ENCODE measurements around the gene HLCS. TPM values are rescaled to one million over a fixed set of nuclear protein-coding genes. Genes with fewer than 3 reads are reported as not detected.

HLCS gene
- total RNA-seq, 1 donor, result 59.7 TPM

DNA sequence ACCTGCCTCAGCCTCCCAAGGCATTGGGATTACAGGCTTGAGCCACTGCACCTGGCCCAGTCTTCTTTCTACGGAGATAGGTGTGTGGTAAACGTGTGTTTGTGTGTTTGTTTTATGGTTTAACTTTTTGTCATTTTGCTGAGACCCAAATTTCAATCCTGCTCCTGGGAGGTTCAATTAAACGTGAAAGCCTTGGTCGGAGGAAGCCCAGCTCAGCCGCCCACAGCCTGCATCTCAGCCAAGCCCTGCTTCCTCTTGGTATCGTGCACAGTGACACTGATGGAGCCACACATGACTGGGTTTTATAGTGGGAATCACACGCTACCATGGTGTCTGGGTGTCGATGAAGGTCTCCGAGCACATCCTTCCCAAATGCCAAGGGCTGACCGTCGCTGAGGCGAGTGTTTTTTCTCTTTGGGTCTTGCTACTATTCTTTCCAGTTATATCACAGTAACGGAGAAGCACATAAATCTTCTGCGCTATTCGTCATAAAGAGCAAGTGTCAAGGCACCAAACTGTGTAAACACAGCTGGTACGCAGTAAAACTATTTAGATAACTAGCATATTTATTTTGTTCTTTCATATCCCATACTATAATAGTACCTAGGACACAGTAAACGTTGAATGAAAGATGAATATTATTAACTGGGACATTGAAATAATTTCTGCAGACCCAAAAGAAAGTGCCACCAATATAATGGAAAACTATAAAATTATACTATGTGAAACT lies 39.3 kb downstream of the HLCS start:
- TF ChIP-seq, protein P1, sequence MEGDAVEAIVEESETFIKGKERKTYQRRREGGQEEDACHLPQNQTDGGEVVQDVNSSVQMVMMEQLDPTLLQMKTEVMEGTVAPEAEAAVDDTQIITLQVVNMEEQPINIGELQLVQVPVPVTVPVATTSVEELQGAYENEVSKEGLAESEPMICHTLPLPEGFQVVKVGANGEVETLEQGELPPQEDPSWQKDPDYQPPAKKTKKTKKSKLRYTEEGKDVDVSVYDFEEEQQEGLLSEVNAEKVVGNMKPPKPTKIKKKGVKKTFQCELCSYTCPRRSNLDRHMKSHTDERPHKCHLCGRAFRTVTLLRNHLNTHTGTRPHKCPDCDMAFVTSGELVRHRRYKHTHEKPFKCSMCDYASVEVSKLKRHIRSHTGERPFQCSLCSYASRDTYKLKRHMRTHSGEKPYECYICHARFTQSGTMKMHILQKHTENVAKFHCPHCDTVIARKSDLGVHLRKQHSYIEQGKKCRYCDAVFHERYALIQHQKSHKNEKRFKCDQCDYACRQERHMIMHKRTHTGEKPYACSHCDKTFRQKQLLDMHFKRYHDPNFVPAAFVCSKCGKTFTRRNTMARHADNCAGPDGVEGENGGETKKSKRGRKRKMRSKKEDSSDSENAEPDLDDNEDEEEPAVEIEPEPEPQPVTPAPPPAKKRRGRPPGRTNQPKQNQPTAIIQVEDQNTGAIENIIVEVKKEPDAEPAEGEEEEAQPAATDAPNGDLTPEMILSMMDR (IDR thresholded peaks at IDR 0.05; ENCODE audit: extremely low read depth, low read depth, low read length), result no peak
- Histone ChIP-seq H3K9me3 (ENCODE audit: low read depth, low read length) (no peaks in the 10 kb centered on the region), H3K4me2 (ENCODE audit: insufficient read depth, low read length) (no peak overlapping the region), H3K4me1 (ENCODE audit: insufficient read depth, low read length) (peaks cover 14% of the 10 kb centered on the region), H2AFZ (ENCODE audit: low read length) (no peak overlapping the region), H3K4me3 (ENCODE audit: insufficient read depth, low read length) (no peak overlapping the region), H4K20me1 (ENCODE audit: insufficient read depth, low read length) (no peaks in the 10 kb centered on the region), H3K27ac (ENCODE audit: low read depth, low read length) (peak overlapping the region; percentile 32), H3K36me3 (ENCODE audit: insufficient read depth, low read length) (peaks cover 13% of the 10 kb centered on the region), H3K79me2 (ENCODE audit: insufficient read depth, low read length) (peaks cover 10% of the 10 kb centered on the region), H3K27me3 (ENCODE audit: insufficient read depth, low read length) (no peaks in the 10 kb centered on the region)
- no peak for DNase-seq (ENCODE audit: insufficient read length, low spot score, missing footprints)

DNA sequence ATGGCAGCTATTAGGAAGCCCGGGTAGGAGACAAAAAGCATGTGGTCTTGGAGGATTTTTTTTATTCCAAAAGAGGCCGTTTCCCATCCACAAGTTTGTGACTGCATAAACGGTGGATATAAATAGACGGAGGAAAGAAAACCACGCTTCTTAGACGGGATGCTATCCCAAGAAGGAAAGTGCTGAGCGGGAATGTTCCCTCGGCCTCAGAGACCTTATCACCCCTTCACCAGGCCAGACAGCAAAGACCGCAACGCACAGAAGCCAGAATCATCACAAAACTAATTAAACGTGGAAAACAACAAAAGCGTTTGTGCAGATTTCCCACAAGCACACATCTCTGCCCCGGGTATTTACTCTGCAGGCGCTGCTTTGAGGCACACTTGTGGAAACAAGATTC lies 43.2 kb downstream of the HLCS start:
- peaks cover 11% of the 10 kb centered on the region for H3K4me1 ChIP-seq (ENCODE audit: insufficient read depth, low read length)
- no peak for DNase-seq (ENCODE audit: insufficient read length, low spot score, missing footprints)
- TF ChIP-seq, protein P1 (IDR thresholded peaks at IDR 0.05; ENCODE audit: extremely low read depth, low read depth, low read length), result no peak
- peak overlapping the region; percentile 13 for H2AFZ ChIP-seq (ENCODE audit: low read length)
- H4K20me1 ChIP-seq (ENCODE audit: insufficient read depth, low read length), result no peaks in the 10 kb centered on the region
- no peaks in the 10 kb centered on the region for H3K27me3 ChIP-seq (ENCODE audit: insufficient read depth, low read length)
- H3K27ac ChIP-seq (ENCODE audit: low read depth, low read length), result no peak overlapping the region
- H3K79me2 ChIP-seq (ENCODE audit: insufficient read depth, low read length), result peaks cover 17% of the 10 kb centered on the region
- no peaks in the 10 kb centered on the region for H3K9me3 ChIP-seq (ENCODE audit: low read depth, low read length)
- H3K4me3 ChIP-seq (ENCODE audit: insufficient read depth, low read length), result no peak overlapping the region
- H3K4me2 ChIP-seq (ENCODE audit: insufficient read depth, low read length), result peak overlapping the region; percentile 4
- H3K36me3 ChIP-seq (ENCODE audit: insufficient read depth, low read length), result peaks cover 9% of the 10 kb centered on the region

DNA sequence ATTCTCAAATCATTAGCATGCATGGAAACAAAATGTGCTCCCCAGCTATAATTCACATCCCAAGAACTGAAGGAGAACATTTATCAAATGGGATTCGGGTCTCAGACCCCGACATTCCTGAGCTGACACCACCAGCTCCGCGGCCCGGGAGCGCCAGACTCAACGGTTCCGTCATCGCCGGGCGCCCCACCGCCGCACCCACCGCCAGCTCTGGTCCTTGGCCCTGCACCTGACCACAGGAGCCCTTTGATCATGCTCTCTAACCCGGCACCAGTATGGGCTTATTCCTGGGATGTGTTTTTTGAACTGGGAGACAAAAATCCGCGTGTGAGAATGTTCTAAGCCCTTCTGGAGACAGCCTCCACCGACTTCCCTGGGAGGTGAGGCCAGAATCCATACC lies 43.6 kb downstream of the HLCS start:
- Histone ChIP-seq H3K27me3 (ENCODE audit: insufficient read depth, low read length) (no peaks in the 10 kb centered on the region), H3K4me2 (ENCODE audit: insufficient read depth, low read length) (no peak overlapping the region), H3K27ac (ENCODE audit: low read depth, low read length) (no peak overlapping the region), H3K36me3 (ENCODE audit: insufficient read depth, low read length) (peaks cover 9% of the 10 kb centered on the region), H3K4me1 (ENCODE audit: insufficient read depth, low read length) (peaks cover 7% of the 10 kb centered on the region), H3K4me3 (ENCODE audit: insufficient read depth, low read length) (no peak overlapping the region), H4K20me1 (ENCODE audit: insufficient read depth, low read length) (no peaks in the 10 kb centered on the region), H2AFZ (ENCODE audit: low read length) (peak overlapping the region; percentile 13), H3K9me3 (ENCODE audit: low read depth, low read length) (no peaks in the 10 kb centered on the region), H3K79me2 (ENCODE audit: insufficient read depth, low read length) (peaks cover 17% of the 10 kb centered on the region)
- TF ChIP-seq, protein P1 (IDR thresholded peaks at IDR 0.05; ENCODE audit: extremely low read depth, low read depth, low read length), result no peak
- DNase-seq (ENCODE audit: insufficient read length, low spot score, missing footprints), result no peak

DNA sequence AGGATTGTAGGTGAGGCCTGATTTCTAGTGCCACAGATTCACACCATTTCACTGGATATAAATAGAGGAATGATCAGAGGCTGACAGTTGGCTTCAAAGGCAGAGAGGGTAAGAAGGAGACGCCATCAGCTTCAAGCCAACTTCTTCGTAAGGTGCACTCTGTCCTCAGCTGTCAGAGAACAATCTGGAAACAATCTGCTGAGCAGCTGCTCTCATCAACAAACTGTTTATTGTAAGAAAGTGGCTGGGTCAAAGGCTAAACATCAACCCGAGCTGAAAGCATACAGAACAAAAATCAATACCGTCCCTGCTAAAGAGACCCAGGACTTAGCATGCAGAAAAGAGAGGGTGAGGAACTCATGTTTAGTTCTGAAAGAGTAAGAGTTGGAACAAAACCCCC lies 48.2 kb downstream of the HLCS start:
- TF ChIP-seq, protein P1 (IDR thresholded peaks at IDR 0.05; ENCODE audit: extremely low read depth, low read depth, low read length), result no peak
- Histone ChIP-seq H2AFZ (ENCODE audit: low read length) (no peak overlapping the region), H3K36me3 (ENCODE audit: insufficient read depth, low read length) (no peaks in the 10 kb centered on the region), H3K4me1 (ENCODE audit: insufficient read depth, low read length) (peaks cover 5% of the 10 kb centered on the region), H4K20me1 (ENCODE audit: insufficient read depth, low read length) (no peaks in the 10 kb centered on the region), H3K4me3 (ENCODE audit: insufficient read depth, low read length) (no peak overlapping the region), H3K9me3 (ENCODE audit: low read depth, low read length) (no peaks in the 10 kb centered on the region), H3K27ac (ENCODE audit: low read depth, low read length) (no peak overlapping the region), H3K79me2 (ENCODE audit: insufficient read depth, low read length) (peaks cover 15% of the 10 kb centered on the region), H3K27me3 (ENCODE audit: insufficient read depth, low read length) (no peaks in the 10 kb centered on the region), H3K4me2 (ENCODE audit: insufficient read depth, low read length) (no peak overlapping the region)
- no peak for DNase-seq (ENCODE audit: insufficient read length, low spot score, missing footprints)

All from osteoblast (primary cell).